ENCODE data around the gene VASP. TPM values are rescaled to one million over a fixed set of nuclear protein-coding genes. Genes with fewer than 3 reads are reported as not detected.

The VASP gene
- polyA plus RNA-seq, 2 of the 4 experiments (the other 2 are of a cell fraction), result 64.5 to 94.3 TPM

GRCh38 chr19:45508861-45509691 lies 1.8 kb downstream of the VASP start:
- CTCF ChIA-PET, result interaction anchor here (0.8 to 2.0 kb wide), 16 partner anchors 12 to 134 kb away, joined by 3 to 13 read pairs (median 4); no protein-coding TSS in a partner anchor
- H3K4me3 ChIP-seq, result peak overlapping the region; percentile 70
- under 1% methylated on average over 21 of the region's 28 CpGs for WGBS (ENCODE audit: missing lambda C conversion rate)
- no peak for FAIRE-seq
- POLR2A ChIA-PET, result interaction anchor here (1.3 to 1.8 kb wide), 2 partner anchors 12 to 133 kb away, joined by 3 to 7 read pairs; partner anchors contain the start of gene RTN2
- peak overlapping the region; percentile 99 for H3K27ac ChIP-seq
- TF ChIP-seq JUN (IDR thresholded peaks at IDR 0.05) (peak in 1 of 2 experiments; percentile 63; a peak in 3 of 5 replicates), TFCP2L1 (CRISPR knock-in tag; IDR thresholded peaks at IDR 0.05) (peak; percentile 23; the same call in 1 of the 2 replicates), CBX8 (IDR thresholded peaks at IDR 0.05) (no peak), TP53 (CRISPR knock-in tag; IDR thresholded peaks at IDR 0.05) (0 out of 2 replicates have a peak, but pooled peaks have one; percentile 45), MYC (IDR thresholded peaks at IDR 0.05; ENCODE audit: borderline replicate concordance, low read length) (0 out of 2 replicates have a peak, but pooled peaks have one; percentile 28), CHD4 (IDR thresholded peaks at IDR 0.05; ENCODE audit: borderline replicate concordance) (no peak), RAD21 (conservative IDR thresholded peaks at IDR 0.05 in 1 of 2, IDR thresholded peaks at IDR 0.05 in 1 of 2) (peak in 1 of 2 experiments; percentile 23; a peak in 1 of 5 replicates), RARB (CRISPR knock-in tag; IDR thresholded peaks at IDR 0.05) (no peak), ZSCAN20 (CRISPR knock-in tag; IDR thresholded peaks at IDR 0.05) (no peak), POLR2A (IDR thresholded peaks at IDR 0.05; ENCODE audit: low read length) (0 out of 2 replicates have a peak, but pooled peaks have one; percentile 12), CHD2 (IDR thresholded peaks at IDR 0.05; ENCODE audit: low read length, partially characterized antibody) (no peak)
- TF ChIP-seq, protein P1, sequence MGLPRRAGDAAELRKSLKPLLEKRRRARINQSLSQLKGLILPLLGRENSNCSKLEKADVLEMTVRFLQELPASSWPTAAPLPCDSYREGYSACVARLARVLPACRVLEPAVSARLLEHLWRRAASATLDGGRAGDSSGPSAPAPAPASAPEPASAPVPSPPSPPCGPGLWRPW (IDR thresholded peaks at IDR 0.05), result no peak
- peak overlapping the region; percentile 99 for H3K4me2 ChIP-seq
- H3K4me1 ChIP-seq, result peaks cover 47% of the 10 kb centered on the region
- peak; percentile 81 to 92 for DNase-seq (ENCODE audit: low read depth in 1 of 2, low spot score in 1 of 2)
- peak; percentile 35 to 55 for ATAC-seq
- H3K9me3 ChIP-seq, result no peaks in the 10 kb centered on the region

DNA sequence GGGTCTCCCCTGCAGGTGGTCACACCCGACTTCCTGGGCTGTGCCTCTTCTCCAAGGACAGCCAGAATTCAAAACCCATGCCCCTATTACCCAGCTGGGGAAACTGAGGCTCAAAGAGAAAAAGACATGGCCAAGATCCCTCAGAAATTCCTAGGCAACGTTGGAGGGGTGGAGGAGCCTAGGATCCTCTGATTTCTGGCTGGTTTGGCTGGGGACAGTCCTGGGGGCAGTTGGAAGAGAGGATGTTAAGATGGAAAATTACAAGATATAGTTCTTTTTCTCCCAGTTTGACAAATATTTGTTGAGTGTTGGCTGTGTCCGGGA lies 2.4 kb downstream of the VASP start:
- DNase-seq (ENCODE audit: low read depth in 1 of 2, low spot score in 1 of 2), result no peak
- Histone ChIP-seq H3K4me3 (peak overlapping the region; percentile 70), H3K27ac (peak overlapping the region; percentile 99), H3K9me3 (no peaks in the 10 kb centered on the region), H3K4me1 (peaks cover 53% of the 10 kb centered on the region), H3K4me2 (peak overlapping the region; percentile 99)
- FAIRE-seq, result no peak
- 4% methylated on average over 3 of the region's 3 CpGs for WGBS (ENCODE audit: missing lambda C conversion rate)
- no peak for ATAC-seq
- ChIA-PET POLR2A (no interaction called here), CTCF (interaction anchor here (0.8 to 2.0 kb wide), 9 partner anchors 9 to 133 kb away, joined by 3 to 13 read pairs (median 3); no protein-coding TSS in a partner anchor)
- no peak; the same call in 1 of the 2 replicates for TF ChIP-seq HDAC2 (IDR thresholded peaks at IDR 0.05)
- 0 out of 5 replicates have a peak, but pooled peaks of 1 of the 2 experiments have one; percentile 3 for TF ChIP-seq JUN (IDR thresholded peaks at IDR 0.05)
- no peak for TF ChIP-seq MYC (IDR thresholded peaks at IDR 0.05; ENCODE audit: borderline replicate concordance, low read length)
- no peak for TF ChIP-seq EHF (CRISPR knock-in tag; IDR thresholded peaks at IDR 0.05)
- no peak for TF ChIP-seq PBX3 (IDR thresholded peaks at IDR 0.05)
- 0 out of 2 replicates have a peak, but pooled peaks have one; percentile 39 for TF ChIP-seq RARB (CRISPR knock-in tag; IDR thresholded peaks at IDR 0.05)
- TF ChIP-seq KDM1A (IDR thresholded peaks at IDR 0.05; ENCODE audit: low read depth), result no peak
- TF ChIP-seq CHD4 (IDR thresholded peaks at IDR 0.05; ENCODE audit: borderline replicate concordance), result no peak; the same call in 1 of the 2 replicates
- TF ChIP-seq FOSL2 (IDR thresholded peaks at IDR 0.05), result no peak
- TF ChIP-seq FOSL2 (CRISPR knock-in tag; IDR thresholded peaks at IDR 0.05), result no peak
- 0 out of 2 replicates have a peak, but pooled peaks have one; percentile 27 for TF ChIP-seq HEYL (CRISPR knock-in tag; IDR thresholded peaks at IDR 0.05)
- 0 out of 2 replicates have a peak, but pooled peaks have one; percentile 33 for TF ChIP-seq HOXA7 (CRISPR knock-in tag; IDR thresholded peaks at IDR 0.05)
- TF ChIP-seq RFX5 (IDR thresholded peaks at IDR 0.05), result 0 out of 2 replicates have a peak, but pooled peaks have one; percentile 35
- TF ChIP-seq SMC3 (IDR thresholded peaks at IDR 0.05), result no peak
- TF ChIP-seq ZC3H11A (IDR thresholded peaks at IDR 0.05), result no peak
- TF ChIP-seq PHF8 (IDR thresholded peaks at IDR 0.05; ENCODE audit: borderline replicate concordance, low read depth), result no peak
- TF ChIP-seq POLR2AphosphoS2 (conservative IDR thresholded peaks at IDR 0.05; ENCODE audit: low read length), result no peak

All from A549 (cell line).